Gastrocnemius medialis (tissue), 4 donors: Measurements from ENCODE around the gene TENM3. TPM values are rescaled to one million over a fixed set of nuclear protein-coding genes. Genes with fewer than 3 reads are reported as not detected.

Experiments
- ATAC-seq, 2 donors: fragments of 150-250 bp; one replicate each; pipeline ENCODE4 v1.9.1; 2016
- DNase-seq, 2 donors: peaks; one replicate each; pipeline ENCODE4 v3.0.0-alpha.2; 2019
- H3K27ac ChIP-seq, 4 donors: fragments of 200-600 bp; sonication (generic); 1 replicate in 1 of 4; 2 replicates in 3 of 4; pipeline ENCODE4 v1.5.1; 2016 to 2018; ENCODE audit warnings: mild to moderate bottlenecking in 2 of 4, moderate library complexity in 1 of 4
- H3K27me3 ChIP-seq, 3 donors: fragments of 200-600 bp; sonication (generic) in 2 of 3; 1 replicate in 1 of 3; 2 replicates in 2 of 3; pipeline versions ENCODE4 v1.5.1 to v1.6.0; 2016 to 2019; ENCODE audit warnings: mild to moderate bottlenecking in 1 of 3, moderate library complexity in 1 of 3
- H3K36me3 ChIP-seq, 2 donors: fragments of 200-600 bp; sonication (generic) in 1 of 2; one replicate each; pipeline ENCODE4 v1.5.1; 2017 to 2018
- H3K4me1 ChIP-seq, 2 donors: fragments of 200-600 bp; sonication (generic) in 1 of 2; one replicate each; pipeline ENCODE4 v1.5.1; 2016 to 2017; ENCODE audit warnings: mild to moderate bottlenecking in 2 of 2
- H3K4me3 ChIP-seq, 4 donors: fragments of 200-600 bp; sonication (generic) in 3 of 4; 1 replicate in 1 of 4; 2 replicates in 3 of 4; pipeline ENCODE4 v1.5.1; 2016 to 2019; ENCODE audit warnings: mild to moderate bottlenecking in 2 of 4
- H3K9me3 ChIP-seq, 3 donors: fragments of 200-600 bp; sonication (generic) in 2 of 3; 1 replicate in 1 of 3; 2 replicates in 2 of 3; pipeline ENCODE4 v1.5.1; 2016 to 2019
- CTCF ChIP-seq, 5 experiments: fragments of 450-650 bp in 3 of 5; fragments of 200-600 bp in 2 of 5; sonication (generic) in 2 of 5; IDR thresholded peaks in 4 of 5; conservative IDR thresholded peaks in 1 of 5; 1 replicate in 4 of 5; 2 replicates in 1 of 5; pipeline ENCODE4 v1.5.1; 2016 to 2019; ENCODE audit warnings: antibody characterized with exemption in 5 of 5, mild to moderate bottlenecking in 3 of 5, moderate library complexity in 3 of 5
- POLR2A ChIP-seq, 2 donors: fragments of 450-650 bp; IDR thresholded peaks; one replicate each; pipeline ENCODE4 v1.6.1; 2017; ENCODE audit warnings: antibody characterized with exemption in 2 of 2, mild to moderate bottlenecking in 2 of 2, moderate library complexity in 2 of 2
- in situ Hi-C, 4 donors: fragments of 200-750 bp; cut with MboI; loops; one replicate each; pipeline versions ENCODE4 v1.15.0 to v1.8.0; 2017; ENCODE audit warnings: low sequenced_read_pairs in 4 of 4
- intact Hi-C: fragments of 100-400 bp; cut with DNase I; formaldehyde crosslinking; loops from one replicate; pipeline ENCODE4 v1.15.1; 2023; ENCODE audit warnings: low total_unique reads
- total RNA-seq, 4 donors: library from RNA; depleted of rRNA; stranded (reverse); fragments of >200 nt; gene quantifications; one replicate each; pipeline versions ENCODE4 v1.1.0 to v1.2.3, GENCODE V29; 2016

The TENM3 gene
- total RNA-seq, 4 donors from 2014 or later, result 8.3 to 16.2 (median 12.3) TPM

- Histone ChIP-seq H3K27me3 (no peaks in the 10 kb centered on the region), H3K27ac (no peak overlapping the region), H3K4me3 (no peak overlapping the region), H3K9me3 (peaks cover 0 to 6% (median 0%) of the 10 kb centered on the region in 3 donors), H3K4me1 (no peaks in the 10 kb centered on the region), H3K36me3 (no peaks in the 10 kb centered on the region)
- ATAC-seq (no peak), DNase-seq (no peak)
- in situ Hi-C loops, result no loop called here
- intact Hi-C loops, result no loop called here
- TF ChIP-seq CTCF (IDR thresholded peaks at IDR 0.05 in 4 of 5, conservative IDR thresholded peaks at IDR 0.05 in 1 of 5) (no peak), POLR2A (IDR thresholded peaks at IDR 0.05) (no peak)
Observed at GRCh38 chr4:182649698-182650477, 406.7 kb downstream of the TENM3 start.

DNA sequence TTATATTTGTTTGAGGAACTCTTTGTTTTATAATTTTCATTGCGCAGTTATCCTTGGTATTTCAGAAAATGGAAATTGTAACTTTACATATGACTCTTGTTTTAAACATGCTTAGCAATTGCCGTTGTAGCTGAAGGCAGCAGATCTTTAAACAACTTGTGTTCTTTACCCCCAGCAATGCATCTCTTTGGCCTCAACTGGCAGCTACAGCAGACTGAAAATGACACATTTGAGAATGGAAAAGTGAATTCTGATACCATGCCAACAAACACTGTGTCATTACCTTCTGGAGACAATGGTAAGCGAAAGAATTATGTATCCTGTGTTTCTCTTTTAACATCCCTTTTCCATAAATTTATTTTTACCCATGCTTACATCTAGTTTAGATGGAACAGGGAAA is 410.4 kb downstream of the TENM3 start:
- ATAC-seq (no peak), DNase-seq (no peak)
- Histone ChIP-seq H3K4me1 (no peaks in the 10 kb centered on the region), H3K4me3 (no peak overlapping the region), H3K27me3 (no peaks in the 10 kb centered on the region), H3K27ac (no peak overlapping the region), H3K36me3 (no peaks in the 10 kb centered on the region), H3K9me3 (no peaks in the 10 kb centered on the region)
- in situ Hi-C loops (no loop called here), intact Hi-C loops (no loop called here)
- TF ChIP-seq POLR2A (IDR thresholded peaks at IDR 0.05) (no peak), CTCF (IDR thresholded peaks at IDR 0.05 in 4 of 5, conservative IDR thresholded peaks at IDR 0.05 in 1 of 5) (no peak)

- TF ChIP-seq POLR2A (IDR thresholded peaks at IDR 0.05) (no peak), CTCF (IDR thresholded peaks at IDR 0.05 in 4 of 5, conservative IDR thresholded peaks at IDR 0.05 in 1 of 5) (no peak)
- in situ Hi-C loops, result no loop called here
- H3K9me3 ChIP-seq, result no peaks in the 10 kb centered on the region
- no peaks in the 10 kb centered on the region for H3K36me3 ChIP-seq
- DNase-seq (no peak), ATAC-seq (no peak)
- H3K27me3 ChIP-seq, result no peaks in the 10 kb centered on the region
- intact Hi-C loops, result no loop called here
- no peak overlapping the region for H3K4me3 ChIP-seq
- H3K4me1 ChIP-seq, result no peaks in the 10 kb centered on the region
- no peak overlapping the region for H3K27ac ChIP-seq
Observed at GRCh38 chr4:182655340-182655739, 412.1 kb downstream of the TENM3 start.

- no peak for TF ChIP-seq CTCF (IDR thresholded peaks at IDR 0.05 in 4 of 5, conservative IDR thresholded peaks at IDR 0.05 in 1 of 5)
- TF ChIP-seq POLR2A (IDR thresholded peaks at IDR 0.05), result no peak
- intact Hi-C loops, result no loop called here
- Histone ChIP-seq H3K4me1 (no peaks in the 10 kb centered on the region), H3K4me3 (no peak overlapping the region), H3K36me3 (no peaks in the 10 kb centered on the region), H3K9me3 (no peaks in the 10 kb centered on the region), H3K27me3 (no peaks in the 10 kb centered on the region), H3K27ac (no peak overlapping the region)
- in situ Hi-C loops, result no loop called here
- no peak for DNase-seq
- no peak for ATAC-seq
Observed at GRCh38 chr4:182662551-182662950, 419.3 kb downstream of the TENM3 start.

GRCh38 chr4:182671231-182671630 is 428.0 kb downstream of the TENM3 start:
- H3K27me3 ChIP-seq, result no peaks in the 10 kb centered on the region
- intact Hi-C loops, result no loop called here
- no peak for DNase-seq
- no peaks in the 10 kb centered on the region for H3K4me1 ChIP-seq
- in situ Hi-C loops, result no loop called here
- TF ChIP-seq CTCF (IDR thresholded peaks at IDR 0.05 in 4 of 5, conservative IDR thresholded peaks at IDR 0.05 in 1 of 5), result no peak
- TF ChIP-seq POLR2A (IDR thresholded peaks at IDR 0.05), result no peak
- H3K27ac ChIP-seq, result no peak overlapping the region
- H3K9me3 ChIP-seq, result no peaks in the 10 kb centered on the region
- no peaks in the 10 kb centered on the region for H3K36me3 ChIP-seq
- no peak overlapping the region for H3K4me3 ChIP-seq
- no peak for ATAC-seq
